ENCODE results near the gene C11orf52. TPM values are rescaled to one million over a fixed set of nuclear protein-coding genes. Genes with fewer than 3 reads are reported as not detected.
A peak's percentile ranks its signal among the peaks of the same experiment; 100 is the strongest.

The C11orf52 gene
- total and polyA plus RNA-seq, 2 of the 13 experiments (the other 11 are each of a cell fraction or from before 2014, with no cell fraction given) = 7.4 to 11.0 TPM

DNA sequence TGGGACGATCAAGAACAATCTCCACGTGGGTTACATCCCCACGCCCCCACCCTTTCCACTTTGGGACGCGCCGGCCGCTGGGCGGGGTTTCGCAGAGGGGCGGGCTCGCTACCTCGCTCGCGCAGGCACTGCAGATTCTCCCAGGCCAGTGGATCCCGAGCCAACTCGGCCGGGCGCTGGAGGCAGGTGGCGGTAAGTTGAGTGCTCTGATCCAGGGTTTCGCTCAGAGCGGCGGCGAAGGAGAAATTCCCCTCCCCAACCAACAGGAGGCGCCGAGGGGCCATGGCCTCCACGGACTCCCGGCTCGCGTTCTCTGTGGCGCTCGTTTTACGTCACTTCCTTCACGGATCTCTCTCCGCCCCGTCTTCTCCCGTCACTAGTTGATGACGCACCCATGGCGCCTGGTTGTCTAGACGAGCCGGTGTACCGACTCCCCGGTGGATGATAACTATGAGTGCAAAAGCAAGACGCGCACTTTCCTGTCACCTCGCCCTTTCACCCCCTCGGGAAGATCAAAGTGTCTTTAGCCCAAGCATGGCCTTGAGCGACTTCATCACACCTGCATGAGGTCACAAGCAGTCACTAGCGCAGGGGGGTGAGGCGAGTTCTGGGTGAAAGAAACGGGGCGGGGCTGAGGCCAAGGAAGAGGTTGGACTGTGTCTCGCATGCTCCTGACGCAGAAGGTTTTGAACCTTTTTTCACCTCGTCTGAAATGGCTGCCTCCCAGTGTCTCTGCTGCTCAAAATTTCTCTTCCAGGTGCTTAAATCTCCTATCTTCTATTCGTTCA lies 39.7 kb upstream of the C11orf52 start, which contains the start of the genes CFAP68 and FDXACB1 (continued):
- TF ChIP-seq ZBTB4 (CRISPR knock-in tag; IDR thresholded peaks at IDR 0.05; ENCODE audit: borderline replicate concordance) (peak; percentile 81; the same call in 1 of the 2 replicates), ZNF234 (CRISPR knock-in tag; conservative IDR thresholded peaks at IDR 0.05) (no peak), ZNF280B (CRISPR knock-in tag; IDR thresholded peaks at IDR 0.05; ENCODE audit: borderline replicate concordance) (no peak), SETDB1 (CRISPR knock-in tag; IDR thresholded peaks at IDR 0.05; ENCODE audit: borderline replicate concordance) (no peak), ZNF775 (CRISPR knock-in tag; IDR thresholded peaks at IDR 0.05; ENCODE audit: borderline replicate concordance) (peak; percentile 47; the same call in 1 of the 2 replicates), GLI4 (CRISPR knock-in tag; IDR thresholded peaks at IDR 0.05; ENCODE audit: borderline replicate concordance) (peak; percentile 72; the same call in 1 of the 2 replicates), KLF16 (CRISPR knock-in tag; IDR thresholded peaks at IDR 0.05) (peak in 1 of 2 experiments; percentile 93; a peak in 2 of 4 replicates), ZNF230 (CRISPR knock-in tag; IDR thresholded peaks at IDR 0.05) (no peak), SP4 (CRISPR knock-in tag; IDR thresholded peaks at IDR 0.05) (peak; percentile 90), RBAK (CRISPR knock-in tag; IDR thresholded peaks at IDR 0.05) (no peak), POLR2A (IDR thresholded peaks at IDR 0.05; ENCODE audit: insufficient read depth in 1 of 2, low read depth in 2 of 2, low read length in 2 of 2) (peak; percentile 32 to 69; a peak in 3 of 4 replicates), KMT2B (CRISPR knock-in tag; IDR thresholded peaks at IDR 0.05) (peak; percentile 98), GATA4 (IDR thresholded peaks at IDR 0.05; ENCODE audit: borderline replicate concordance, low read depth) (no peak), PLRG1 (conservative IDR thresholded peaks at IDR 0.05) (no peak)
- TF ChIP-seq, protein P1, sequence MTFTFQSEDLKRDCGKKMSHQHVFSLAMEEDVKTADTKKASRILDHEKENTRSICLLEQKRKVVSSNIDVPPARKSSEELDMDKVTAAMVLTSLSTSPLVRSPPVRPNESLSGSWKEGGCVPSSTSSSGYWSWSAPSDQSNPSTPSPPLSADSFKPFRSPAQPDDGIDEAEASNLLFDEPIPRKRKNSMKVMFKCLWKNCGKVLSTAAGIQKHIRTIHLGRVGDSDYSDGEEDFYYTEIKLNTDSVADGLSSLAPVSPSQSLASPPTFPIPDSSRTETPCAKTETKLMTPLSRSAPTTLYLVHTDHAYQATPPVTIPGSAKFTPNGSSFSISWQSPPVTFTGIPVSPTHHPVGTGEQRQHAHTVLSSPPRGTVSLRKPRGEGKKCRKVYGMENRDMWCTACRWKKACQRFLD (CRISPR knock-in tag; IDR thresholded peaks at IDR 0.05; ENCODE audit: borderline replicate concordance) = no peak
- TF ChIP-seq, protein P2, sequence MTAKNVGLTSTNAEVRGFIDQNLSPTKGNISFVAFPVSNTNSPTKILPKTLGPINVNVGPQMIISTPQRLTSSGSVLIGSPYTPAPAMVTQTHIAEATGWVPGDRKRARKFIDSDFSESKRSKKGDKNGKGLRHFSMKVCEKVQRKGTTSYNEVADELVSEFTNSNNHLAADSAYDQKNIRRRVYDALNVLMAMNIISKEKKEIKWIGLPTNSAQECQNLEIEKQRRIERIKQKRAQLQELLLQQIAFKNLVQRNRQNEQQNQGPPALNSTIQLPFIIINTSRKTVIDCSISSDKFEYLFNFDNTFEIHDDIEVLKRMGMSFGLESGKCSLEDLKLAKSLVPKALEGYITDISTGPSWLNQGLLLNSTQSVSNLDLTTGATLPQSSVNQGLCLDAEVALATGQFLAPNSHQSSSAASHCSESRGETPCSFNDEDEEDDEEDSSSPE (CRISPR knock-in tag; IDR thresholded peaks at IDR 0.05) = peak; percentile 61
- TF ChIP-seq, protein P3, sequence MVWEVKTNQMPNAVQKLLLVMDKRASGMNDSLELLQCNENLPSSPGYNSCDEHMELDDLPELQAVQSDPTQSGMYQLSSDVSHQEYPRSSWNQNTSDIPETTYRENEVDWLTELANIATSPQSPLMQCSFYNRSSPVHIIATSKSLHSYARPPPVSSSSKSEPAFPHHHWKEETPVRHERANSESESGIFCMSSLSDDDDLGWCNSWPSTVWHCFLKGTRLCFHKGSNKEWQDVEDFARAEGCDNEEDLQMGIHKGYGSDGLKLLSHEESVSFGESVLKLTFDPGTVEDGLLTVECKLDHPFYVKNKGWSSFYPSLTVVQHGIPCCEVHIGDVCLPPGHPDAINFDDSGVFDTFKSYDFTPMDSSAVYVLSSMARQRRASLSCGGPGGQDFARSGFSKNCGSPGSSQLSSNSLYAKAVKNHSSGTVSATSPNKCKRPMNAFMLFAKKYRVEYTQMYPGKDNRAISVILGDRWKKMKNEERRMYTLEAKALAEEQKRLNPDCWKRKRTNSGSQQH (CRISPR knock-in tag; IDR thresholded peaks at IDR 0.05; ENCODE audit: low read depth) = no peak
- TF ChIP-seq, protein P4, sequence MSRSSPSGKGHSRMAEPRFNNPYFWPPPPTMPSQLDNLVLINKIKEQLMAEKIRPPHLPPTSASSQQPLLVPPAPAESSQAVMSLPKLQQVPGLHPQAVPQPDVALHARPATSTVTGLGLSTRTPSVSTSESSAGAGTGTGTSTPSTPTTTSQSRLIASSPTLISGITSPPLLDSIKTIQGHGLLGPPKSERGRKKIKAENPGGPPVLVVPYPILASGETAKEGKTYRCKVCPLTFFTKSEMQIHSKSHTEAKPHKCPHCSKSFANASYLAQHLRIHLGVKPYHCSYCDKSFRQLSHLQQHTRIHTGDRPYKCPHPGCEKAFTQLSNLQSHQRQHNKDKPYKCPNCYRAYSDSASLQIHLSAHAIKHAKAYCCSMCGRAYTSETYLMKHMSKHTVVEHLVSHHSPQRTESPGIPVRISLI (CRISPR knock-in tag; IDR thresholded peaks at IDR 0.05; ENCODE audit: borderline replicate concordance) = peak; percentile 17; the same call in 1 of the 2 replicates
